GM12878 (cell line): ENCODE data around the gene CGGBP1. TPM values are rescaled to one million over a fixed set of nuclear protein-coding genes. Genes with fewer than 3 reads are reported as not detected.

Experiments used
- DPF2 ChIP-seq: fragments of 450-650 bp; IDR thresholded peaks from 2 replicates; pipeline ENCODE4 v1.6.1; 2017; ENCODE audit warnings: mild to moderate bottlenecking
- ELK1 ChIP-seq: IDR thresholded peaks from 2 replicates; pipeline ENCODE4 v1.6.1; 2012; ENCODE audit warnings: low read depth, low read length, improper control_type of control experiment
- FOXM1 ChIP-seq: IDR thresholded peaks from 2 replicates; pipeline ENCODE4 v1.6.1; 2012; ENCODE audit warnings: low read depth, mild to moderate bottlenecking, inconsistent platforms, low read length, moderate library complexity
- IKZF1 ChIP-seq: fragments of 450-650 bp; conservative IDR thresholded peaks from 2 replicates; pipeline ENCODE4 v1.6.1; 2017; ENCODE audit warnings: antibody characterized with exemption, mild to moderate bottlenecking
- MTA2 ChIP-seq: fragments of 450-650 bp; IDR thresholded peaks from 2 replicates; pipeline ENCODE4 v1.6.1; 2016; ENCODE audit warnings: low read depth, mild to moderate bottlenecking, moderate library complexity
- NBN ChIP-seq: fragments of 450-650 bp; IDR thresholded peaks from 2 replicates; pipeline ENCODE4 v1.6.1; 2016
- NFIC ChIP-seq: IDR thresholded peaks from 2 replicates; pipeline ENCODE4 v1.6.1; 2012; ENCODE audit warnings: low read depth, mild to moderate bottlenecking, inconsistent platforms, low read length, moderate library complexity
- NFYA ChIP-seq: IDR thresholded peaks from 2 replicates; pipeline ENCODE4 v1.6.1; 2011; ENCODE audit warnings: low read depth, mild to moderate bottlenecking, low read length, improper control_type of control experiment, borderline replicate concordance
- NR2C2 ChIP-seq: IDR thresholded peaks from 2 replicates; pipeline ENCODE4 v1.6.1; 2011; ENCODE audit warnings: borderline replicate concordance, low read depth; ENCODE audit not compliant: control insufficient read depth, insufficient read length
- RELB ChIP-seq: fragments of 450-650 bp; IDR thresholded peaks from 2 replicates; pipeline ENCODE4 v1.6.1; 2017; ENCODE audit warnings: low read depth, mild to moderate bottlenecking, moderate library complexity
- SIX5 ChIP-seq: IDR thresholded peaks from 2 replicates; pipeline ENCODE4 v1.6.1; 2011; ENCODE audit warnings: mild to moderate bottlenecking, low read depth, low read length, moderate library complexity; ENCODE audit not compliant: severe bottlenecking
- SMAD1 ChIP-seq: fragments of 450-650 bp; IDR thresholded peaks from 2 replicates; pipeline ENCODE4 v1.6.1; 2018; ENCODE audit warnings: mild to moderate bottlenecking, low read depth; ENCODE audit not compliant: partially characterized antibody
- SMC3 ChIP-seq: IDR thresholded peaks from 2 replicates; pipeline ENCODE4 v1.6.1; 2011; ENCODE audit warnings: low read length, improper control_type of control experiment, borderline replicate concordance
- SP1 ChIP-seq: IDR thresholded peaks from one replicate; pipeline ENCODE4 v1.6.1; 2011; ENCODE audit warnings: low read depth, low read length
- SRF ChIP-seq, 2 experiments: IDR thresholded peaks; 2 replicates each; pipeline ENCODE4 v1.6.1; 2011; ENCODE audit warnings: low read depth in 2 of 2, low read length in 2 of 2, mild to moderate bottlenecking in 1 of 2, moderate library complexity in 1 of 2
- STAT1 ChIP-seq: fragments of 450-650 bp; conservative IDR thresholded peaks from 2 replicates; pipeline ENCODE4 v1.6.1; 2014; ENCODE audit warnings: antibody characterized with exemption, mild to moderate bottlenecking
- USF2 ChIP-seq: IDR thresholded peaks from 2 replicates; pipeline ENCODE4 v1.6.1; 2011; ENCODE audit warnings: low read depth, low read length, improper control_type of control experiment, borderline replicate concordance
- WRNIP1 ChIP-seq: IDR thresholded peaks from 2 replicates; pipeline ENCODE4 v1.6.1; 2011; ENCODE audit warnings: low read depth, low read length, improper control_type of control experiment, borderline replicate concordance
- ZBED1 ChIP-seq: IDR thresholded peaks from 2 replicates; pipeline ENCODE4 v1.6.1; 2016; ENCODE audit warnings: borderline replicate concordance
- ZNF384 ChIP-seq: IDR thresholded peaks from 2 replicates; pipeline ENCODE4 v1.6.1; 2012; ENCODE audit warnings: low read depth, mild to moderate bottlenecking, low read length, improper control_type of control experiment, borderline replicate concordance
- polyA plus RNA-seq, 11 experiments: library from polyadenylated mRNA; depleted of rRNA in 4 of 11; unstranded in 6 of 11; stranded (reverse) in 5 of 11; fragments of >200 nt; fragmentation: Nextera tagmentation in 4 of 11; fragmentation: Illumina TruSeq in 1 of 11; extraction: Ambion mirVana in 4 of 11; extraction: Trizol in 1 of 11; gene quantifications; 1 replicate in 1 of 11; 2 replicates in 10 of 11; pipeline versions ENCODE4 v1.2.1 to v1.2.3, GENCODE V29; 2011 to 2016; ENCODE audit warnings: inconsistent platforms in 2 of 11, missing spikeins in 2 of 11, low read depth in 1 of 11
- total RNA-seq, 4 experiments: library from RNA; depleted of rRNA in 3 of 4; stranded (reverse); fragments of >200 nt in 3 of 4; fragmentation: Illumina TruSeq in 1 of 4; extraction: Trizol in 1 of 4; gene quantifications; 2 replicates each; pipeline versions ENCODE4 v1.2.1 to v1.2.3, GENCODE V29; 2013 to 2021
- TF ChIP-seq, protein P1 (sequence below): IDR thresholded peaks from 2 replicates; pipeline ENCODE4 v1.6.1; 2012; ENCODE audit warnings: low read depth, low read length, improper control_type of control experiment
- TF ChIP-seq, protein P2 (sequence below): IDR thresholded peaks from 2 replicates; pipeline ENCODE4 v1.6.1; 2012; ENCODE audit warnings: improper control_type of control experiment, low read depth, low read length; ENCODE audit not compliant: insufficient replicate concordance

The CGGBP1 gene
- total and polyA plus RNA-seq, 10 of the 15 experiments (the other 5 are each of a cell fraction or from before 2014, with no cell fraction given): 27.8 to 75.8 (median 50.4) TPM

DNA sequence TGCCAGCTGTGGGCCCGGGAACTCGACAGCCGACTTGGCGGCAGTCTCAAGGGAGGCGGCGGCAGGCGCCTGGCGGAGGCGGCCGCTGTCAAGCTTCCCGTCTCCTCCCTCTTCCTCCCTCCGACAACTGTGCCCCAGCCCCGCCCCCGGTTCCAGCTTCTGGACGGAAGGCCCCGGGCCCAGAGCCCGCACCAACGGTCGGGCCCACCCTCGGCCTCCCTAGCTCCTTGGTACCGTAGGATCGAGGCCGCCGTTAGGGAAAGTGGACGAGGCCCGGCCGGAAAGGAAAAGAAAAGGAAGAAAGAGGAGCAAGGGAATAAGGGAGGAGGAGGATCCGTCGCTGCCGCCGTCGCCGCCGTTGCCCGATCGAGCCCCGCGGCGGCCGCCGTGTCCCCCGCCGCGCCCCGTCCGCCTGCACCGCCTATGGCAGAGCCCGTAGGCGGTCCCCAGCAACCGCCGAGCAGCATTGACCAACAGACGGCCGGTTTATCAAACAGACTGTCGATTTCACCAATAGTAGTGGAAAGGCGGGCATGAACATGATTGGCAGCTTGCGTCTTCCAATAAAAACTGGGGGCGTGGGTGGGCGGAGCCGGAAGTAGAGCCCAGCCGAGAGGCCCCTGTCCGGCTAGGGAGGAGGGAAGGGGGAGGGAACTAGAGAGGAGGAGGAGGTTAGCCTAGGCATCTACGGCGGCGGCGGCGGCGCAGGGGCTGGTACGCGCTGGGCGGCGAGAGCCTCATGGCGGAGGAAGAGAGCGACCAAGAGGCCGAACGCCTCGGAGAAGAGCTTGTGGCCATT, at the start of gene CGGBP1, which contains the start of gene ZNF654 (continued):
- TF ChIP-seq RELB: peak; percentile 24; the same call in 1 of the 2 replicates
- TF ChIP-seq NR2C2: no peak
- TF ChIP-seq SMAD1: no peak
- TF ChIP-seq SIX5: no peak
- peak; percentile 100 for TF ChIP-seq DPF2
- TF ChIP-seq FOXM1: no peak
- TF ChIP-seq ELK1: peak; percentile 82
- peak; percentile 92 for TF ChIP-seq IKZF1
- no peak for TF ChIP-seq SRF (IDR thresholded peaks at IDR 0.05; ENCODE audit: low read depth in 2 of 2, low read length in 2 of 2)
- no peak for TF ChIP-seq WRNIP1
- TF ChIP-seq MTA2: no peak
- TF ChIP-seq ZNF384: no peak
- TF ChIP-seq SMC3: no peak
- no peak for TF ChIP-seq ZBED1
- no peak for TF ChIP-seq USF2
- TF ChIP-seq, protein P1, sequence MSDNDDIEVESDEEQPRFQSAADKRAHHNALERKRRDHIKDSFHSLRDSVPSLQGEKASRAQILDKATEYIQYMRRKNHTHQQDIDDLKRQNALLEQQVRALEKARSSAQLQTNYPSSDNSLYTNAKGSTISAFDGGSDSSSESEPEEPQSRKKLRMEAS: peak; percentile 46
- TF ChIP-seq NFIC: no peak
- peak; percentile 99 for TF ChIP-seq SP1
- peak; percentile 28 for TF ChIP-seq NFYA
- TF ChIP-seq, protein P2, sequence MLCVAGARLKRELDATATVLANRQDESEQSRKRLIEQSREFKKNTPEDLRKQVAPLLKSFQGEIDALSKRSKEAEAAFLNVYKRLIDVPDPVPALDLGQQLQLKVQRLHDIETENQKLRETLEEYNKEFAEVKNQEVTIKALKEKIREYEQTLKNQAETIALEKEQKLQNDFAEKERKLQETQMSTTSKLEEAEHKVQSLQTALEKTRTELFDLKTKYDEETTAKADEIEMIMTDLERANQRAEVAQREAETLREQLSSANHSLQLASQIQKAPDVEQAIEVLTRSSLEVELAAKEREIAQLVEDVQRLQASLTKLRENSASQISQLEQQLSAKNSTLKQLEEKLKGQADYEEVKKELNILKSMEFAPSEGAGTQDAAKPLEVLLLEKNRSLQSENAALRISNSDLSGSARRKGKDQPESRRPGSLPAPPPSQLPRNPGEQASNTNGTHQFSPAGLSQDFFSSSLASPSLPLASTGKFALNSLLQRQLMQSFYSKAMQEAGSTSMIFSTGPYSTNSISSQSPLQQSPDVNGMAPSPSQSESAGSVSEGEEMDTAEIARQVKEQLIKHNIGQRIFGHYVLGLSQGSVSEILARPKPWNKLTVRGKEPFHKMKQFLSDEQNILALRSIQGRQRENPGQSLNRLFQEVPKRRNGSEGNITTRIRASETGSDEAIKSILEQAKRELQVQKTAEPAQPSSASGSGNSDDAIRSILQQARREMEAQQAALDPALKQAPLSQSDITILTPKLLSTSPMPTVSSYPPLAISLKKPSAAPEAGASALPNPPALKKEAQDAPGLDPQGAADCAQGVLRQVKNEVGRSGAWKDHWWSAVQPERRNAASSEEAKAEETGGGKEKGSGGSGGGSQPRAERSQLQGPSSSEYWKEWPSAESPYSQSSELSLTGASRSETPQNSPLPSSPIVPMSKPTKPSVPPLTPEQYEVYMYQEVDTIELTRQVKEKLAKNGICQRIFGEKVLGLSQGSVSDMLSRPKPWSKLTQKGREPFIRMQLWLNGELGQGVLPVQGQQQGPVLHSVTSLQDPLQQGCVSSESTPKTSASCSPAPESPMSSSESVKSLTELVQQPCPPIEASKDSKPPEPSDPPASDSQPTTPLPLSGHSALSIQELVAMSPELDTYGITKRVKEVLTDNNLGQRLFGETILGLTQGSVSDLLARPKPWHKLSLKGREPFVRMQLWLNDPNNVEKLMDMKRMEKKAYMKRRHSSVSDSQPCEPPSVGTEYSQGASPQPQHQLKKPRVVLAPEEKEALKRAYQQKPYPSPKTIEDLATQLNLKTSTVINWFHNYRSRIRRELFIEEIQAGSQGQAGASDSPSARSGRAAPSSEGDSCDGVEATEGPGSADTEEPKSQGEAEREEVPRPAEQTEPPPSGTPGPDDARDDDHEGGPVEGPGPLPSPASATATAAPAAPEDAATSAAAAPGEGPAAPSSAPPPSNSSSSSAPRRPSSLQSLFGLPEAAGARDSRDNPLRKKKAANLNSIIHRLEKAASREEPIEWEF: no peak
- peak; percentile 33 for TF ChIP-seq NBN
- peak; percentile 94; the same call in 1 of the 2 replicates for TF ChIP-seq STAT1
